K562 (cell line): ENCODE measurements around the gene IBA57. TPM values are rescaled to one million over a fixed set of nuclear protein-coding genes. Genes with fewer than 3 reads are reported as not detected.

Source experiments
- ATAC-seq: fragments of 200-7000 bp; cut with Tn5 transposase; 3 replicates; pipeline ENCODE4 v1.9.1; 2020; ENCODE audit warnings: moderate library complexity
- BruUV-seq: library from RNA; stranded (reverse); fragments of 400-500 nt; replicated peaks from 2 replicates; lab custom pipeline; 2021; lab: Mats Ljungman, UMichigan
- CTCF ChIA-PET: fragments of 300-600 bp; formaldehyde crosslinking; extraction: SDS; loops from one replicate; lab custom pipeline; 2021; ENCODE audit warnings: low intra/inter-chr PET ratio; lab: Yijun Ruan, JAX
- POLR2A ChIA-PET: fragments of 300-600, 350-650 bp; sonication (Branson Sonifier 250); formaldehyde crosslinking; extraction: SDS; loops from one replicate; lab custom pipeline; 2021; ENCODE audit warnings: antibody characterized with exemption, inconsistent platforms; lab: Yijun Ruan, JAX
- DNase-seq, 4 experiments: peaks; one replicate each; pipeline versions ENCODE4 v3.0.0 to v3.0.0-alpha.2; 2011 to 2018; ENCODE audit warnings: low spot score in 3 of 4, mixed read lengths in 3 of 4; ENCODE audit errors: extremely low read depth in 1 of 4
- FAIRE-seq: peaks from 2 replicates; lab custom pipeline; 2011; peaks lifted over from hg19 to GRCh38; lab: Jason Lieb, UNC
- H2AFZ ChIP-seq: 2 replicates; pipeline ENCODE4 v1.6.0; 2011; ENCODE audit warnings: low read depth, low read length, control low read depth, inconsistent platforms
- H3K27ac ChIP-seq: fragments of 200-600 bp; 3 replicates; pipeline ENCODE4 v1.8.0; 2011; ENCODE audit warnings: low read depth, mild to moderate bottlenecking, control low read depth, inconsistent platforms, low read length, moderate library complexity, mixed read lengths; ENCODE audit errors: extremely low read depth
- H3K27me3 ChIP-seq, 2 experiments: fragments of 300-600 bp in 1 of 2; 2 replicates in 1 of 2; 3 replicates in 1 of 2; pipeline versions ENCODE4 v1.6.0 to v1.8.0; 2011; ENCODE audit warnings: inconsistent platforms in 2 of 2, low read length in 2 of 2, mild to moderate bottlenecking in 1 of 2, mixed read lengths in 1 of 2, moderate library complexity in 1 of 2; ENCODE audit not compliant: control insufficient read depth in 2 of 2, insufficient read depth in 2 of 2
- H3K36me3 ChIP-seq: fragments of 300-600 bp; 3 replicates; pipeline ENCODE4 v1.8.0; 2011; ENCODE audit warnings: mild to moderate bottlenecking, low read length, inconsistent platforms; ENCODE audit not compliant: control insufficient read depth, insufficient read depth
- H3K4me1 ChIP-seq, 2 experiments: fragments of 200-600 bp in 1 of 2; replicated peaks in 1 of 2; 2 replicates in 1 of 2; 3 replicates in 1 of 2; pipeline versions ENCODE4 v1.5.1 to v1.8.0; 2011; ENCODE audit warnings: inconsistent platforms in 2 of 2, low read length in 2 of 2, mild to moderate bottlenecking in 1 of 2, mixed read lengths in 1 of 2, moderate library complexity in 1 of 2; ENCODE audit not compliant: control insufficient read depth in 2 of 2, insufficient read depth in 2 of 2
- H3K4me2 ChIP-seq: 2 replicates; pipeline ENCODE4 v1.6.1; 2011; ENCODE audit warnings: low read length, control low read depth, inconsistent platforms, mixed read lengths; ENCODE audit not compliant: insufficient read depth
- H3K4me3 ChIP-seq: fragments of 200-600 bp; sonication (generic), shearing (Covaris generic); 2 replicates; pipeline ENCODE4 v1.5.1; 2016; ENCODE audit warnings: control low read depth, inconsistent platforms
- H3K79me2 ChIP-seq: fragments of 200-600 bp; 3 replicates; pipeline ENCODE4 v1.8.0; 2011; ENCODE audit warnings: low read length, inconsistent platforms; ENCODE audit not compliant: control insufficient read depth, insufficient read depth
- H3K9ac ChIP-seq, 2 experiments: 2 replicates each; pipeline versions ENCODE4 v1.6.0 to v1.6.1; 2011; ENCODE audit warnings: low read depth in 2 of 2, low read length in 2 of 2, control low read depth in 1 of 2, inconsistent platforms in 1 of 2, mild to moderate bottlenecking in 1 of 2, mixed read lengths in 1 of 2; ENCODE audit not compliant: insufficient read depth in 1 of 2
- H3K9me1 ChIP-seq: one replicate; pipeline ENCODE4 v1.6.0; 2011; ENCODE audit warnings: inconsistent platforms, mild to moderate bottlenecking, low read length, moderate library complexity; ENCODE audit not compliant: control insufficient read depth, insufficient read depth
- H3K9me3 ChIP-seq: replicated peaks from 2 replicates; pipeline ENCODE4 v1.5.1; 2011; ENCODE audit warnings: low read depth, low read length, inconsistent platforms; ENCODE audit not compliant: control insufficient read depth, insufficient read depth
- H4K20me1 ChIP-seq: replicated peaks from 2 replicates; pipeline ENCODE4 v1.6.1; 2011; ENCODE audit warnings: low read length, inconsistent platforms, mixed read lengths; ENCODE audit not compliant: control insufficient read depth, insufficient read depth
- FOXK2 ChIP-seq, 2 experiments: fragments of 450-650 bp; IDR thresholded peaks in 1 of 2; conservative IDR thresholded peaks in 1 of 2; 2 replicates each; pipeline ENCODE4 v1.6.1; 2016; ENCODE audit warnings: low read depth in 2 of 2, mild to moderate bottlenecking in 1 of 2
- LEF1 ChIP-seq: fragments of 450-650 bp; IDR thresholded peaks from 2 replicates; pipeline ENCODE4 v1.6.1; 2016; ENCODE audit warnings: mild to moderate bottlenecking
- POLR2G ChIP-seq: fragments of 200-400 bp; formaldehyde crosslinking; IDR thresholded peaks from 2 replicates; pipeline ENCODE4 v1.6.1; 2017; ENCODE audit warnings: low read depth, mild to moderate bottlenecking, antibody characterized with exemption, low read length, moderate library complexity
- SUPT5H ChIP-seq: fragments of 450-650 bp; IDR thresholded peaks from 2 replicates; pipeline ENCODE4 v1.6.1; 2016
- TEAD4 ChIP-seq, 2 experiments: sonication (generic) in 1 of 2; formaldehyde crosslinking in 1 of 2; IDR thresholded peaks; 2 replicates each; pipeline versions ENCODE4 v1.6.1 to v1.8.0; 2012 to 2022; ENCODE audit warnings: borderline replicate concordance in 1 of 2, inconsistent platforms in 1 of 2, low read length in 1 of 2, mild to moderate bottlenecking in 1 of 2, missing genetic modification reagents in 1 of 2
- WGBS: fragments of 100-300 bp; shearing (Covaris generic); methylation state at CpG from one replicate; pipeline ENCODE4 v1.1.6; 2016; ENCODE audit warnings: low coverage, mixed read lengths; ENCODE audit not compliant: insufficient coverage; ENCODE audit errors: missing lambda C conversion rate; 5-methylcytosine and 5-hydroxymethylcytosine counted together
- in situ Hi-C: fragments of 300-500 bp; cut with MboI; formaldehyde crosslinking; loops from 4 replicates; pipeline ENCODE4 v1.15.0; 2018; ENCODE audit warnings: inconsistent platforms, mixed read lengths
- intact Hi-C: fragments of 100-400 bp; cut with micrococcal nuclease; formaldehyde crosslinking; loops from 2 replicates; pipeline ENCODE4 v1.14.2; 2022
- polyA plus RNA-seq, 8 experiments: library from polyadenylated mRNA; depleted of rRNA in 4 of 8; stranded (reverse) in 5 of 8; unstranded in 3 of 8; fragments of >200 nt; fragmentation: Nextera tagmentation in 2 of 8; fragmentation: Illumina TruSeq in 1 of 8; extraction: Ambion mirVana in 2 of 8; extraction: Trizol in 1 of 8; gene quantifications; 2 replicates each; pipeline versions ENCODE4 v1.2.1 to v1.2.3, GENCODE V29; 2011 to 2014; ENCODE audit warnings: inconsistent platforms in 1 of 8, missing spikeins in 1 of 8
- total RNA-seq, 7 experiments: library from RNA; depleted of rRNA in 6 of 7; stranded (reverse); fragments of >200 nt in 6 of 7; fragmentation: Illumina TruSeq in 2 of 7; extraction: Trizol in 2 of 7; gene quantifications; 2 replicates each; pipeline versions ENCODE4 v1.2.1 to v1.2.3, GENCODE V29; 2011 to 2021; ENCODE audit warnings: low replicate concordance in 1 of 7
- TF ChIP-seq, protein P1 (sequence below): fragments of 250-450 bp; sonication (Bioruptor Pico); IDR thresholded peaks from 2 replicates; pipeline ENCODE4 v1.4.0; 2020

The IBA57 gene
- total and polyA plus RNA-seq, 9 of the 15 experiments (the other 6 are each of a cell fraction or from before 2014, with no cell fraction given) = 0.77 to 15.5 (median 2.7) TPM

DNA sequence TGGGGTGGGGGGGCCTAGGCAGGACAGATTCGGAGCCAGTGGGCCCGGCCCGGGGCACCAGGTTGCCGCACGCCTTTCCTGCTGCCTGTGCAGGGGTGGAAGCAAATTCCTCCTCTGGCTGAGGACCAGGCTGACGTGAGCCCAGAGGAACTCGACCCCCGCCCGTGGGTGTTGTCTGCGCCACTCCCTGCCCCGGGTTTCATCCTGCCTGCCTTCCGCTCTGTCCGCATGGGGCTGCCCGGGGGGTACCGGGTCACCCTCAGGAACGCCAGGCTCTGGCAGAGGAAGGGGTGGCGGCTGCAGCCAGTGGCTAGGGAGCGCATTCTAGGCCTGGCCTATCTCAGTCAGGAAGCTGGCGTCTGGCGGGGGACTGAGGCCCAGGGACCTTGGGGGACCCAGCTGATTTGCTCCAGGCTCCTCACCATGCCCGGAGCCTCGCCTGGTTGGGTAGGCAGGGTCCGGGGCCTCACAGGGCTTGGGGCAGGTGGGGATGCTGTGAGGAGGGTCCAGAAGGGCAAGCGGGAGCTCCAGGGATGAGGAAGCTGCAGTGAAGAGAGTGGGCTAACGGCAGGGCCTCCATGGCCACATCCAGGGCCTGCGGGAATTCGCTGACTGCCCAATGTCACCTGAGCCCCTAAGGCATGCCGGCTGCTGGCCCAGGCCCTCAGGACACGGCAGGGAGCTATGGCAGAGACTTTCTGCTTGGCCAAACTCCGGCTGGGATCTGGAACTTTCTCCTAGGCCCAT lies 2.4 kb upstream of the IBA57 start:
- H3K4me3 ChIP-seq = no peak overlapping the region
- peaks cover 10% of the 10 kb centered on the region for H3K79me2 ChIP-seq
- TF ChIP-seq FOXK2 (conservative IDR thresholded peaks at IDR 0.05 in 1 of 2, IDR thresholded peaks at IDR 0.05 in 1 of 2; ENCODE audit: low read depth in 2 of 2) (no peak), POLR2G (peak; percentile 45; the same call in 1 of the 2 replicates), LEF1 (no peak), SUPT5H (no peak), TEAD4 (IDR thresholded peaks at IDR 0.05; ENCODE audit: low read length) (no peak), TEAD4 (CRISPR knock-in tag; IDR thresholded peaks at IDR 0.05; ENCODE audit: borderline replicate concordance) (0 out of 2 replicates have a peak, but pooled peaks have one; percentile 47)
- TF ChIP-seq, protein P1, sequence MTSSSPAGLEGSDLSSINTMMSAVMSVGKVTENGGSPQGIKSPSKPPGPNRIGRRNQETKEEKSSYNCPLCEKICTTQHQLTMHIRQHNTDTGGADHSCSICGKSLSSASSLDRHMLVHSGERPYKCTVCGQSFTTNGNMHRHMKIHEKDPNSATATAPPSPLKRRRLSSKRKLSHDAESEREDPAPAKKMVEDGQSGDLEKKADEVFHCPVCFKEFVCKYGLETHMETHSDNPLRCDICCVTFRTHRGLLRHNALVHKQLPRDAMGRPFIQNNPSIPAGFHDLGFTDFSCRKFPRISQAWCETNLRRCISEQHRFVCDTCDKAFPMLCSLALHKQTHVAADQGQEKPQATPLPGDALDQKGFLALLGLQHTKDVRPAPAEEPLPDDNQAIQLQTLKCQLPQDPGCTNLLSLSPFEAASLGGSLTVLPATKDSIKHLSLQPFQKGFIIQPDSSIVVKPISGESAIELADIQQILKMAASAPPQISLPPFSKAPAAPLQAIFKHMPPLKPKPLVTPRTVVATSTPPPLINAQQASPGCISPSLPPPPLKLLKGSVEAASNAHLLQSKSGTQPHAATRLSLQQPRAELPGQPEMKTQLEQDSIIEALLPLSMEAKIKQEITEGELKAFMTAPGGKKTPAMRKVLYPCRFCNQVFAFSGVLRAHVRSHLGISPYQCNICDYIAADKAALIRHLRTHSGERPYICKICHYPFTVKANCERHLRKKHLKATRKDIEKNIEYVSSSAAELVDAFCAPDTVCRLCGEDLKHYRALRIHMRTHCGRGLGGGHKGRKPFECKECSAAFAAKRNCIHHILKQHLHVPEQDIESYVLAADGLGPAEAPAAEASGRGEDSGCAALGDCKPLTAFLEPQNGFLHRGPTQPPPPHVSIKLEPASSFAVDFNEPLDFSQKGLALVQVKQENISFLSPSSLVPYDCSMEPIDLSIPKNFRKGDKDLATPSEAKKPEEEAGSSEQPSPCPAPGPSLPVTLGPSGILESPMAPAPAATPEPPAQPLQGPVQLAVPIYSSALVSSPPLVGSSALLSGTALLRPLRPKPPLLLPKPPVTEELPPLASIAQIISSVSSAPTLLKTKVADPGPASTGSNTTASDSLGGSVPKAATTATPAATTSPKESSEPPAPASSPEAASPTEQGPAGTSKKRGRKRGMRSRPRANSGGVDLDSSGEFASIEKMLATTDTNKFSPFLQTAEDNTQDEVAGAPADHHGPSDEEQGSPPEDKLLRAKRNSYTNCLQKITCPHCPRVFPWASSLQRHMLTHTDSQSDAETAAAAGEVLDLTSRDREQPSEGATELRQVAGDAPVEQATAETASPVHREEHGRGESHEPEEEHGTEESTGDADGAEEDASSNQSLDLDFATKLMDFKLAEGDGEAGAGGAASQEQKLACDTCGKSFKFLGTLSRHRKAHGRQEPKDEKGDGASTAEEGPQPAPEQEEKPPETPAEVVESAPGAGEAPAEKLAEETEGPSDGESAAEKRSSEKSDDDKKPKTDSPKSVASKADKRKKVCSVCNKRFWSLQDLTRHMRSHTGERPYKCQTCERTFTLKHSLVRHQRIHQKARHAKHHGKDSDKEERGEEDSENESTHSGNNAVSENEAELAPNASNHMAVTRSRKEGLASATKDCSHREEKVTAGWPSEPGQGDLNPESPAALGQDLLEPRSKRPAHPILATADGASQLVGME (CRISPR knock-in tag) = 0 out of 2 replicates have a peak, but pooled peaks have one; percentile 39
- TF ChIP-seq, all 486 proteins: peak for 3
- Histone ChIP-seq H2AFZ (no peak overlapping the region), H3K9ac (peak overlapping the region in 1 of 2 experiments; percentile 83; a peak in 2 of 4 replicates), H4K20me1 (peaks cover 6% of the 10 kb centered on the region), H3K9me3 (no peaks in the 10 kb centered on the region), H3K27me3 (no peaks in the 10 kb centered on the region), H3K9me1 (peaks cover 12% of the 10 kb centered on the region), H3K27ac (no peak overlapping the region), H3K4me1 (peaks cover 18 to 59% of the 10 kb centered on the region in 2 experiments), H3K36me3 (no peaks in the 10 kb centered on the region), H3K4me2 (no peak overlapping the region)
- no TSS peak for BruUV-seq
- DNase-seq = no peak
- WGBS = 80% methylated on average over 27 of the region's 30 CpGs
- intact Hi-C loops = no loop called here
- in situ Hi-C loops = no loop called here
- no peak for ATAC-seq
- no peak for FAIRE-seq
- CTCF ChIA-PET = no interaction called here
- POLR2A ChIA-PET = interaction anchor here (0.6 to 5.8 kb wide), 5 partner anchors 12 to 339 kb away, joined by 4 to 47 read pairs (median 5); no protein-coding TSS in a partner anchor
